GM21360 (cell line): ENCODE measurements around the gene GSG1L.

Experiments used
- ATAC-seq: cut with Tn5 transposase; IDR thresholded peaks from one replicate; pipeline ENCODE4 v1.9.1; 2021; ENCODE audit warnings: mild to moderate bottlenecking, moderate library complexity; ENCODE audit not compliant: unreplicated experiment

GSG1L gene

GRCh38 chr16:27780468-27781194 lies 282.9 kb downstream of the GSG1L start:
- ATAC-seq, result no peak

GRCh38 chr16:27779641-27780164 lies 283.8 kb downstream of the GSG1L start:
- ATAC-seq, result no peak

GRCh38 chr16:27778926-27779570 lies 284.5 kb downstream of the GSG1L start:
- no peak for ATAC-seq

- ATAC-seq, result no peak
These were observed 285.2 kb downstream of the GSG1L start for GRCh38 chr16:27778171-27778925.

GRCh38 chr16:27777527-27777926 lies 286.0 kb downstream of the GSG1L start:
- no peak for ATAC-seq

GRCh38 chr16:27776556-27777225 lies 286.8 kb downstream of the GSG1L start:
- no peak for ATAC-seq

GRCh38 chr16:27775254-27775653 lies 288.3 kb downstream of the GSG1L start:
- no peak for ATAC-seq

GRCh38 chr16:27774779-27775178 lies 288.7 kb downstream of the GSG1L start:
- no peak for ATAC-seq

GRCh38 chr16:27773344-27773743 lies 290.2 kb downstream of the GSG1L start:
- no peak for ATAC-seq

- no peak for ATAC-seq
These were observed 291.3 kb downstream of the GSG1L start for GRCh38 chr16:27772093-27772825.

- no peak for ATAC-seq
These were observed 292.2 kb downstream of the GSG1L start for GRCh38 chr16:27771201-27771910.

- ATAC-seq, result no peak
These were observed 293.0 kb downstream of the GSG1L start for GRCh38 chr16:27770271-27771196.

GRCh38 chr16:27769561-27770255 lies 293.8 kb downstream of the GSG1L start:
- no peak for ATAC-seq

- no peak for ATAC-seq
These were observed 294.8 kb downstream of the GSG1L start for GRCh38 chr16:27768651-27769272.

- ATAC-seq, result no peak
These were observed 295.4 kb downstream of the GSG1L start for GRCh38 chr16:27767971-27768591.

GRCh38 chr16:27767081-27767480 lies 296.4 kb downstream of the GSG1L start:
- no peak for ATAC-seq

- no peak for ATAC-seq
These were observed 297.1 kb downstream of the GSG1L start for GRCh38 chr16:27766236-27766925.
